Hepatocyte (in vitro differentiated cells): ENCODE measurements around the gene ALKBH4. TPM values are rescaled to one million over a fixed set of nuclear protein-coding genes. Genes with fewer than 3 reads are reported as not detected.

Experiments
- DNase-seq: peaks from one replicate; pipeline ENCODE4 v3.0.0-alpha.2; 2016; ENCODE audit warnings: low spot score
- H2AFZ ChIP-seq: fragments of 200-600 bp; sonication (generic); 2 replicates; pipeline ENCODE4 v1.6.0; 2016; ENCODE audit warnings: antibody characterized with exemption, mild to moderate bottlenecking
- H3K27ac ChIP-seq: fragments of 200-600 bp; sonication (generic); 2 replicates; pipeline ENCODE4 v1.5.1; 2016; ENCODE audit warnings: mild to moderate bottlenecking
- H3K27me3 ChIP-seq: fragments of 200-600 bp; sonication (generic); 2 replicates; pipeline ENCODE4 v1.6.1; 2016
- H3K36me3 ChIP-seq: fragments of 200-600 bp; sonication (generic); replicated peaks from 2 replicates; pipeline ENCODE4 v1.5.1; 2016; ENCODE audit warnings: low read depth; ENCODE audit not compliant: insufficient read depth
- H3K4me1 ChIP-seq: fragments of 200-600 bp; sonication (generic); 2 replicates; pipeline ENCODE4 v1.5.1; 2016; ENCODE audit warnings: mild to moderate bottlenecking, moderate library complexity; ENCODE audit not compliant: insufficient read depth
- H3K4me2 ChIP-seq: fragments of 200-600 bp; sonication (generic); 2 replicates; pipeline ENCODE4 v1.6.0; 2016
- H3K4me3 ChIP-seq: fragments of 200-600 bp; sonication (generic); 2 replicates; pipeline ENCODE4 v1.5.1; 2016; ENCODE audit warnings: mild to moderate bottlenecking
- H3K79me2 ChIP-seq: fragments of 200-600 bp; sonication (generic); 2 replicates; pipeline ENCODE4 v1.6.0; 2017; ENCODE audit warnings: mild to moderate bottlenecking
- H3K9me2 ChIP-seq: fragments of 200-600 bp; sonication (generic); replicated peaks from 2 replicates; pipeline ENCODE4 v1.6.0; 2017; ENCODE audit warnings: mild to moderate bottlenecking; ENCODE audit not compliant: insufficient read depth
- H3K9me3 ChIP-seq: fragments of 200-600 bp; sonication (generic); 2 replicates; pipeline ENCODE4 v1.5.1; 2016; ENCODE audit warnings: low read depth, mild to moderate bottlenecking
- H4K20me1 ChIP-seq: fragments of 200-600 bp; sonication (generic); 2 replicates; pipeline ENCODE4 v1.6.0; 2016; ENCODE audit warnings: mild to moderate bottlenecking; ENCODE audit not compliant: insufficient read depth, poor library complexity, severe bottlenecking
- EZH2 ChIP-seq: fragments of 200-600 bp; sonication (generic); IDR thresholded peaks from 2 replicates; pipeline ENCODE4 v1.6.1; 2016; ENCODE audit warnings: antibody characterized with exemption, mild to moderate bottlenecking, borderline replicate concordance
- EZH2phosphoT487 ChIP-seq: fragments of 200-600 bp; sonication (generic); IDR thresholded peaks from one replicate; pipeline ENCODE4 v1.6.1; 2018; ENCODE audit warnings: antibody characterized with exemption, mild to moderate bottlenecking, low read depth, moderate library complexity; ENCODE audit not compliant: unreplicated experiment, severe bottlenecking
- WGBS: methylation state at CpG from one replicate; pipeline ENCODE4 v1.1.6; 2016; ENCODE audit warnings: low lambda C conversion rate; ENCODE audit errors: missing lambda C conversion rate; 5-methylcytosine and 5-hydroxymethylcytosine counted together
- polyA plus RNA-seq: library from polyadenylated mRNA; unstranded; fragments of >200 nt; fragmentation: Nextera tagmentation; extraction: Ambion mirVana; gene quantifications from 2 replicates; pipeline ENCODE4 v1.2.1, GENCODE V29; 2016
- total RNA-seq: library from RNA; depleted of rRNA; stranded (reverse); fragments of >200 nt; gene quantifications from 2 replicates; pipeline ENCODE4 v1.2.3, GENCODE V29; 2014
- TF ChIP-seq, protein P1 (sequence below): fragments of 200-600 bp; sonication (generic); IDR thresholded peaks from 2 replicates; pipeline ENCODE4 v1.5.1; 2016; ENCODE audit warnings: antibody characterized with exemption, mild to moderate bottlenecking; ENCODE audit not compliant: poor library complexity

ALKBH4 gene
- total and polyA plus RNA-seq, 2 experiments from 2014 or later = 13.3 to 15.8 TPM

DNA sequence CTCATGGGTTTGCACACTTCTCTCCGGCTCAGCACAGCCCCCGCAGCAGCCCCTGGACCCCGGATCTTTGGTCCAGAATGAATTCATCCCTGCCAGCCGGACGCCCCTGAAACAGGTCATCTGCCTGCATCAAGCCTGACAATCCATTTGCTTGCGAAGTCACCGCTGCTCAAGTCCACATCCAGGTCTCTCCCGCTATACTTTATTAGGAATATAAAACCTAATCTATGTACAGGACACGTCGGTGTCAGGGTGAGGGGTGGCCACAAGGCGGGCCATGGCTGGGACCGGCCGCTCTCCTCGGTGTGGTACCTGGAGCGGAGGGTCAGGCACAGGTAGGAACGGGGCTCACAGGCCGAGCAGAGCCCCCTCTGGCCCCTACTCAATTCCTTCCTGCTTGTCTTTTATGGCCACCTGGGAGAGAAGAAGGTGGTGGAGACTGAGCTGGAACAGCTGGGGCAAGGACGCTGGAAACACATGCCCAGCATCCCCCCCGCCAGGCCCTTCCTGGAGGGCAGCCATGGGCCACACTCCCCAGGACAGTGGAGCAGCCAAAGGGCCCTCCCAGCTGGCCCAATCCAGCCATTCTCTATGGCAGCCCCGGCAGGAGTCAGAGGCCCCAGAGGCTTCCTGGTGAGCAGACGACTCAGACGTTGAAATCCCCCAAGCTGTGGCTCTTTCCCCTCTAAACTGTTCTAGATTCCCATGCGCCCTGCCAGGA is 8.8 kb upstream of the ALKBH4 start:
- no peak overlapping the region for H2AFZ ChIP-seq
- H3K79me2 ChIP-seq = no peaks in the 10 kb centered on the region
- H3K4me1 ChIP-seq = no peaks in the 10 kb centered on the region
- WGBS = 94% methylated on average over 23 of the region's 23 CpGs
- H3K4me2 ChIP-seq = no peak overlapping the region
- H4K20me1 ChIP-seq = no peaks in the 10 kb centered on the region
- no peak for TF ChIP-seq EZH2phosphoT487
- TF ChIP-seq, protein P1, sequence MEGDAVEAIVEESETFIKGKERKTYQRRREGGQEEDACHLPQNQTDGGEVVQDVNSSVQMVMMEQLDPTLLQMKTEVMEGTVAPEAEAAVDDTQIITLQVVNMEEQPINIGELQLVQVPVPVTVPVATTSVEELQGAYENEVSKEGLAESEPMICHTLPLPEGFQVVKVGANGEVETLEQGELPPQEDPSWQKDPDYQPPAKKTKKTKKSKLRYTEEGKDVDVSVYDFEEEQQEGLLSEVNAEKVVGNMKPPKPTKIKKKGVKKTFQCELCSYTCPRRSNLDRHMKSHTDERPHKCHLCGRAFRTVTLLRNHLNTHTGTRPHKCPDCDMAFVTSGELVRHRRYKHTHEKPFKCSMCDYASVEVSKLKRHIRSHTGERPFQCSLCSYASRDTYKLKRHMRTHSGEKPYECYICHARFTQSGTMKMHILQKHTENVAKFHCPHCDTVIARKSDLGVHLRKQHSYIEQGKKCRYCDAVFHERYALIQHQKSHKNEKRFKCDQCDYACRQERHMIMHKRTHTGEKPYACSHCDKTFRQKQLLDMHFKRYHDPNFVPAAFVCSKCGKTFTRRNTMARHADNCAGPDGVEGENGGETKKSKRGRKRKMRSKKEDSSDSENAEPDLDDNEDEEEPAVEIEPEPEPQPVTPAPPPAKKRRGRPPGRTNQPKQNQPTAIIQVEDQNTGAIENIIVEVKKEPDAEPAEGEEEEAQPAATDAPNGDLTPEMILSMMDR = no peak
- H3K36me3 ChIP-seq = no peaks in the 10 kb centered on the region
- H3K4me3 ChIP-seq = no peak overlapping the region
- DNase-seq = peak; percentile 6
- no peaks in the 10 kb centered on the region for H3K9me2 ChIP-seq
- H3K9me3 ChIP-seq = no peaks in the 10 kb centered on the region
- H3K27ac ChIP-seq = no peak overlapping the region
- no peaks in the 10 kb centered on the region for H3K27me3 ChIP-seq

DNA sequence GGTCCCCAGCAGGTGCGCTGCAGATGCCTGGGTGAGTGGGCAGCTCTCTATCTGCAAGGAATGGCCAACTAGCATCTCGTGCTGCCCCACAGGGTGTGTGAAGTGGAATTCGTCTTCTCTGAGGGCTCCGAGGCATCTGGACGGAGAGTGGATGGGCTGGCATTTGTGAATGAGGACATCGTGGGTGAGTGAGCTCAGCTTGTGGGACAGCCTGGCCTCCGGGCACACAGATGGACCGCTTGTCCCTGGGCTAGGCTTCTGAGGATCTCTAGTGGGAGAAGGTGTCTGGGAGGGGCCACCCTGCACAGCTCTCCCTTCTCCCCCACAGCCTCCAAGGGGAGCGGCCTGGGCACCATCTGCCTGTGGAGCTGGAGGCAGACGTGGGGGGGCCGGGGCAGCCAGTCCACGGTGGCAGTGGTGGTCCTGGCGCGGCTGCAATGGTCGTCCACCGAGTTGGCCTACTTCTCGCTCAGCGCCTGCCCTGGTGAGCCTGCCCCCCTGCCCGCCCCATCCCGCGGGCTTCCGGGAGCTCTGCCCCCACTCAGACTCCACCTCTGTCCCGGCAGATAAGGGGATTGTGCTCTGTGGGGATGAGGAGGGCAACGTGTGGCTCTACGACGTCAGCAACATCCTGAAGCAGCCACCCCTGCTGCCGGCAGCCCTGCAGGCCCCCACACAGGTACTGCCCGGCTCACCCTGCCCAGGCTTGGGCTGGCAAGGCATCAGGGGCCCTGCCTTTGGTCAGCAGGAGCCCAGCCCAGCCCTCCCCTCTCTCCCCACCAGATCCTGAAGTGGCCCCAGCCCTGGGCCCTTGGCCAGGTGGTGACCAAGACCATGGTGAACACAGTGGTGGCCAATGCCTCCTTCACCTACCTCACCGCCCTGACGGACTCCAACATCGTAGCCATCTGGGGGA is 7.7 kb upstream of the ALKBH4 start:
- H3K36me3 ChIP-seq = no peaks in the 10 kb centered on the region
- 89% methylated on average over 26 of the region's 31 CpGs for WGBS
- H4K20me1 ChIP-seq = no peaks in the 10 kb centered on the region
- no peaks in the 10 kb centered on the region for H3K4me1 ChIP-seq
- no peak overlapping the region for H2AFZ ChIP-seq
- no peak overlapping the region for H3K27ac ChIP-seq
- no peaks in the 10 kb centered on the region for H3K9me3 ChIP-seq
- no peak overlapping the region for H3K4me2 ChIP-seq
- H3K79me2 ChIP-seq = no peaks in the 10 kb centered on the region
- no peak for DNase-seq
- no peaks in the 10 kb centered on the region for H3K27me3 ChIP-seq
- H3K4me3 ChIP-seq = no peak overlapping the region
- no peak for TF ChIP-seq EZH2phosphoT487
- no peaks in the 10 kb centered on the region for H3K9me2 ChIP-seq

DNA sequence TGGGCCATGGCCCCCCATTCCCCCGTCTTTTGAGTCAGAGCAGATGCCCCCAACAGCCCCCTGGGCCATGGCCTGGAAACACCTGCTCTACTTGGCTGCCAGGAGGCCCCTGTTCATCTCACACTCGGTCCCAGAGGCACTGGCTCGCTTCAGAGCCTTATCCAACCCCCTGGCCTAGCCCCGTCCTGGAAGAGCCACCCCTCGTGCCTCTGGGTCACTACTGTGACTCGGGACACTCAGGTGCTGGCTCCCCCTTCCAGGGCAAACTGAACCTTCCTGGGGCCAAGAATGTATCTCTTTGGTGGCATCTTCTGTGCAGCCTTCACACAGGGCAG is 7.1 kb upstream of the ALKBH4 start:
- H3K27ac ChIP-seq = no peak overlapping the region
- 94% methylated on average over 4 of the region's 6 CpGs for WGBS
- no peak for DNase-seq
- no peaks in the 10 kb centered on the region for H3K36me3 ChIP-seq
- H4K20me1 ChIP-seq = no peaks in the 10 kb centered on the region
- TF ChIP-seq EZH2phosphoT487 = no peak
- TF ChIP-seq EZH2 = no peak
- TF ChIP-seq, protein P1 = no peak
- no peaks in the 10 kb centered on the region for H3K27me3 ChIP-seq
- no peak overlapping the region for H3K4me3 ChIP-seq
- H3K4me2 ChIP-seq = no peak overlapping the region
- H3K4me1 ChIP-seq = no peaks in the 10 kb centered on the region
- no peaks in the 10 kb centered on the region for H3K9me2 ChIP-seq
- no peaks in the 10 kb centered on the region for H3K9me3 ChIP-seq
- H3K79me2 ChIP-seq = no peaks in the 10 kb centered on the region
- H2AFZ ChIP-seq = no peak overlapping the region
